ENCODE results near the gene IL17A.

- TF ChIP-seq CTCF (IDR thresholded peaks at IDR 0.05) (no peak), POLR2AphosphoS5 (IDR thresholded peaks at IDR 0.05) (no peak), POLR2A (IDR thresholded peaks at IDR 0.05) (no peak), EP300 (IDR thresholded peaks at IDR 0.05; ENCODE audit: low read depth) (no peak)
Observed at GRCh38 chr6:52141596-52141995, 44.6 kb upstream of the IL17A start.
